ENCODE measurements around the gene SLC25A42.

GRCh38 chr19:19028526-19028925 is 35.3 kb upstream of the SLC25A42 start:
- TF ChIP-seq CTCF (IDR thresholded peaks at IDR 0.05) (no peak), EZH2 (IDR thresholded peaks at IDR 0.05; ENCODE audit: borderline replicate concordance, insufficient read depth, low read depth, low read length, poor library complexity, severe bottlenecking) (no peak)
